ENCODE measurements around the gene FANK1.
"Not testable (repeated sequence)": the region's sequence is repeated elsewhere in the genome, so short reads cannot be mapped to it uniquely, and the experiment has no call there.

- not testable (repeated sequence) for TF ChIP-seq CTCF, POLR2A (IDR thresholded peaks at IDR 0.05)
Observed at GRCh38 chr10:125927265-125927664, 30.9 kb downstream of the FANK1 start.

All from heart left ventricle (tissue), 13 donors.